Measurements from ENCODE around the gene PAK2.
"Not testable (repeated sequence)": the region's sequence is repeated elsewhere in the genome, so short reads cannot be mapped to it uniquely, and the experiment has no call there.

The PAK2 gene

DNA sequence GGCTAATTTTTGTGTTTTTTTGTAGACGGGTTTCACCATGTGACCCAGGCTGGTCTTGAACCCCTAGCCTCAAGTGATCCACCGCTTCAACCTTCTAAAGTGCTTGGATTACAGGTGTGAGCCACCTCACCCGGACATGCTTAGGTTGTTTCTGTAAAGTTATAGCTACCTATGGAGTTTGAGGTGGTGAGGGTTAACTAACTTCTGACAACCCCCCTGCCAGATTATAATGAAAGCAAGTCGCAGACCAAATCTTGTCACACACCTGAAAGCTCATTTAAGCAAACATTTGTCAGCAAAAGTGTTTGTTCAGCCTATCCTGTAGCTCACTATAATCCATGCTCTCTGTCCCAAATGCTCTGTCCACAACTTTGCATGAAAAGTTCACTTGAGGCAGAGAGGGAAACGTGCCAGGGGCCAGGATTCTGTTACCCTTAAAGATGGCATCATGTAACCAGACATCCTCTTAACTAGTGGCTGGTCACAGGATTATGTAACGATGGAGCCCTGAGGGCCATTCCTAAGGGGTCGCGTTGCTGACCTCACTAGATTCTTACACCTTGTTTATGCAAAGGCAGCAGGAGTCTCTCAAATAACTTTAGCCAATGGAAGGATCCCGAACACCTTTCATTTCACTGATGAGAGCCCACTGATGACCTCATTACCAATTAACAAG lies 103.9 kb downstream of the PAK2 start:
- DNase-seq (ENCODE audit: low read depth in 4 of 4, low spot score in 1 of 4): no peak

GRCh38 chr3:196844235-196845219 lies 104.9 kb downstream of the PAK2 start:
- DNase-seq (ENCODE audit: low read depth in 4 of 4, low spot score in 1 of 4): not testable (repeated sequence)

- DNase-seq (ENCODE audit: low read depth in 4 of 4, low spot score in 1 of 4): not testable (repeated sequence)
These were observed 108.7 kb downstream of the PAK2 start for GRCh38 chr3:196848375-196848774.

GRCh38 chr3:196849180-196849741 lies 109.6 kb downstream of the PAK2 start:
- DNase-seq (ENCODE audit: low read depth in 4 of 4, low spot score in 1 of 4): no peak

- not testable (repeated sequence) for DNase-seq (ENCODE audit: low read depth in 4 of 4, low spot score in 1 of 4)
These were observed 123.3 kb downstream of the PAK2 start for GRCh38 chr3:196863000-196863399.

DNA sequence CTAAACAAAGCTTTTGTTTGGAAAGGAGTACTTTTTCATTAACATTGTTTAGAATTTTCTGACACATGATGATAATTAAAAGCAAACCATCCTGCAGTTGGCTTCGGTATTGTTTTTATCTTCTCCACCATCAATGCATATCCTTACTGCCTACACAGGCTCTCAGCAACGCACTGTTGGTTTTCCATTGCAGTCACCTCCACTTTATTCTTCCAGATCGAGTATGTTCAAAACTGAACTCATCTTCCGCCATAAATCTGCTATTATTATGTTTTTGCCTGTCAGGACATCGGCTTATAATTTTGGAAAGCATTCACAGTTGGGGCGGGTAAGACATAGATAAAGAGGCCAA lies 127.5 kb downstream of the PAK2 start:
- no peak for DNase-seq (ENCODE audit: low read depth in 4 of 4, low spot score in 1 of 4)

DNA sequence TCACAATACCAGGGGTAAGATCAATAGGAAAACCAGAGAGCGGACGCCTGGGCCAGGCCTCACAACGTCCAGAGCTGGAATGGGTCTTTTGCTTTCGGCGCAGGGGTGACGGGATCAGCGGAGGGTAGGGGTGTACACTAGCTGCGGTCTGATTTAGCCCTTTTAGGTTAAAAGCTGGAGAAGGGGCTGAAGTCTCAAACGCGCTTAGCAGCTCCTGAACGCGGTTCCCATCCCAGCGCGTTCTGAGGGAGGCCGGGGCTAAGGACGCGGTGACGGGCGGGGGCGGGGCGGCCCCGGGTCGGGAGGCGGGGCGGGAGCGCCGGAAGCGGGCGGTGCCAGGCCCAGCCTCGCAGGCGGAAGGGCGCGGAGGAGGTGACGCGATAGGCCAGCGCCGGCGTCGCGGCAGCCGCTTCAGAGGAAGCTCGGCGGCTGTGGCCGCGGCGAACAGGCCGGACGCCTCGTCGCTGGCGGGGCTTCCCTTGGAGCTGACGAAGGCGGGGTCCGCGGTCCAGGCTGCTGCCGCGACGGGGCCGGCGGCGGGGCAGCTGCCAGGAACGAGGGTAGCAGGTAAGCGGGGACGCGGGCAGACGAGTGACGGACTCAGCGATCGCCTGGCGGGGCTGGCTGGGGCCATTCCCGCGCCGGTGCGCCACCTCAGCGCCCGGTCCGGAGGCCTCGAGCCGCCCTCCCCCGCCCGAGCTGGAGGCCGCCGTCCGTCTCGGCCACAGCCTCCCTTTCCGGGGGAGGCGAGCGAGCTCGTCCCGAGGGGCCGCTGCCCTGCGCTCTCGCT lies 128.0 kb downstream of the PAK2 start, which contains the start of gene SENP5:
Gene SENP5, plus strand, starts transcription at position 414 of the 790 bp plus-strand sequence. CDS start 17,262 bp downstream, outside the sequence.
- DNase-seq (ENCODE audit: low read depth in 4 of 4, low spot score in 1 of 4): peak; percentile 68 to 85 (median 78)

DNA sequence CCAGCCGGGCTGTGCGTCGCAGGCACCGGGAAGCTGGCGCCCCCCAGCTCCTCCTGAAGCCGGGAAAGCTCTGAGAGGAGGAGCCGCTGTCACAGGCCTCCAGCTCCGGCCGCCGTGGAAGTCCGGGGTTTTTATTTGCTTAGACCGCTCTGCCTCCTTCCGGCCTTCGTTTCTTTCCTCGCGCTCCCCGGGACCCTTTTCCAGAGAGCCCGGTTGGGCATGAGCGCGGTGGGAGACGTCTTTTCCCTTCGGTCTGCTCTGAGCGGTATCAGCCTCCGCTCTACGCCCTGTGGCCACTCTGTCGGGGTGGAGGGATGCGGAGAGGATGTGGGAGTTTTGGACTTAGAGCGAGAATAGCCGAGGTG lies 128.6 kb downstream of the PAK2 start:
- peak in 1 of 4 experiments; percentile 2 for DNase-seq (ENCODE audit: low read depth in 4 of 4, low spot score in 1 of 4)

DNA sequence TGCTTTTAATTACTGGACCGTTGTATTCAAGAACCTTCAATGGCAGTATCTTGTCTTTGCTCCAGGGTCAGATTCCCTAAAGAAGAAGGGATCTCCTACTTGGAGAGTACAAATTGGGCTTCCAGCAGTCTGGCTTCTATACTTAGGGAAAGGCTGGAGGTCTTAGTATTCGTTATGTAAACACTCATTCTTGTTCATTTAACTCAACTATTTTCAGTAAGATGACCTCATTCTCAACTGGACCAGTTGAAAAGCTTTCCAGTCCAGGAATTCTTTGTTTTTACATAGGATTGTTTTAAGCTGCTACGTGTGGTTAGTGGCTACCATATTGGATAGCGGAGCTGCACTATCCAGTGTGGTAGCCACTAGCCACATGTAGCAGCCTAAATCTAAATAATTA lies 132.7 kb downstream of the PAK2 start:
- DNase-seq (ENCODE audit: low read depth in 4 of 4, low spot score in 1 of 4): no peak

DNA sequence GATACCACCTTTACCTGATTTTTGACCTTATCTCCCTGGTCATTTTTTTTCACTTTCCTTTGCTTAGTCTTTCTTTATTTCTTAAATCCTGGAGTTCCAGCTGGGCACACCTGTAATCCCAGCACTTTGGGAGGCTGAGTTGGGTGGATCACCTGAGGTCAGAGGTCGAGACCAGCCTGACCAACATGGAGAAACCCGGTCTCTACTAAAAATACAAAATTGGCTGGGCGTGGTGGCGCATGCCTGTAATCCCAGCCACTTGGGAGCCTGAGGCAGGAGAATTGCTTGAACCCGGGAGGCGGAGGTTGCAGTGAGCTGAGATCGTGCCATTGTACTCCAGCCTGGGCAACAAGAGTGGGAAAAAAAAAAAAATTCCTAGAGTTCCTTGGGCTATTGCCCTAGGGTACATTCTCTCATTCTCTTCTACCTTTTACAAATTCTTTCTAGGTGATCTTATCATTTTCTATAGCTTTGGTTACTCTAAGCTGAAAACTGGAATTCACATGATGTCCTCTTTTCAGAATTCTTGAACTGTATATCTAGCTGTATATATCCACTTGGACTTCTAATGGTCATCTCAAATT lies 134.9 kb downstream of the PAK2 start:
- not testable (repeated sequence) for DNase-seq (ENCODE audit: low read depth in 4 of 4, low spot score in 1 of 4)

DNA sequence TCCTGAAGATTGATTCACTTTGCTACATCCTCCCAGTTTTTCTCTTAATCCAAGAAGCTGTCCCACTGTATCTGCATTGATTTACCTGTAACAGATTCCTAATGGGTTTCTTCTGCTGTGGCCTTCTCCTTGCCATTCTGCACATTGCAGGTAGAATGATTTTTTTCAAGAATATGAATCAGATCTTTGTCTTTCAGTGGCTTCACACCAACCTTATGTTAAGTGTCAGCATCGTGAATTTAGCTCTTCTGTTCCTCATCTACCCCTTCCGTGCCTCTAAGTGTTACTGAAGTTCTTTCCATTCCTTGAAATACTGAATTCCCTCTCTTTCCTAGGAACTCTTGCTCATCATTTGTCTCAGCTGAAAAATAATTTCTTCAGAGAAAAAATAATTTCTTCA lies 135.6 kb downstream of the PAK2 start:
- no peak for DNase-seq (ENCODE audit: low read depth in 4 of 4, low spot score in 1 of 4)
